ENCODE measurements around the gene TNIK. TPM values are rescaled to one million over a fixed set of nuclear protein-coding genes. Genes with fewer than 3 reads are reported as not detected.

Gene TNIK
- total RNA-seq, 4 donors from 2014 or later, result 32.9 to 52.0 (median 40.2) TPM

GRCh38 chr3:171175741-171176234, 284.4 kb downstream of the TNIK start:
- WGBS, 2 donors (ENCODE audit: low coverage in 1 of 2), result 58 to 68% methylated on average over 7 of the region's 7 CpGs
- H3K9me3 ChIP-seq, result no peaks in the 10 kb centered on the region
- no peaks in the 10 kb centered on the region for H3K27me3 ChIP-seq
- DNase-seq, result no peak
- H3K27ac ChIP-seq, result peak overlapping the region; percentile 37 to 71 (median 43)
- intact Hi-C loops (cut with DNase I; ENCODE audit: low total_unique reads) (no loop called here), in situ Hi-C loops (cut with MboI; ENCODE audit: low pct_ligation_motif_present in 1 of 4, low pct_unique_long_range_greater_than_20kb in 1 of 4, low sequenced_read_pairs in 3 of 4) (no loop called here)
- no peaks in the 10 kb centered on the region for H3K36me3 ChIP-seq
- H3K4me3 ChIP-seq, result no peak overlapping the region
- TF ChIP-seq POLR2AphosphoS5 (IDR thresholded peaks at IDR 0.05), result peak in 2 of 3 donors; percentile 30 to 40
- TF ChIP-seq, protein P1, sequence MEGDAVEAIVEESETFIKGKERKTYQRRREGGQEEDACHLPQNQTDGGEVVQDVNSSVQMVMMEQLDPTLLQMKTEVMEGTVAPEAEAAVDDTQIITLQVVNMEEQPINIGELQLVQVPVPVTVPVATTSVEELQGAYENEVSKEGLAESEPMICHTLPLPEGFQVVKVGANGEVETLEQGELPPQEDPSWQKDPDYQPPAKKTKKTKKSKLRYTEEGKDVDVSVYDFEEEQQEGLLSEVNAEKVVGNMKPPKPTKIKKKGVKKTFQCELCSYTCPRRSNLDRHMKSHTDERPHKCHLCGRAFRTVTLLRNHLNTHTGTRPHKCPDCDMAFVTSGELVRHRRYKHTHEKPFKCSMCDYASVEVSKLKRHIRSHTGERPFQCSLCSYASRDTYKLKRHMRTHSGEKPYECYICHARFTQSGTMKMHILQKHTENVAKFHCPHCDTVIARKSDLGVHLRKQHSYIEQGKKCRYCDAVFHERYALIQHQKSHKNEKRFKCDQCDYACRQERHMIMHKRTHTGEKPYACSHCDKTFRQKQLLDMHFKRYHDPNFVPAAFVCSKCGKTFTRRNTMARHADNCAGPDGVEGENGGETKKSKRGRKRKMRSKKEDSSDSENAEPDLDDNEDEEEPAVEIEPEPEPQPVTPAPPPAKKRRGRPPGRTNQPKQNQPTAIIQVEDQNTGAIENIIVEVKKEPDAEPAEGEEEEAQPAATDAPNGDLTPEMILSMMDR (IDR thresholded peaks at IDR 0.05), result no peak
- H3K4me1 ChIP-seq, result peaks cover 3 to 30% (median 16%) of the 10 kb centered on the region in 4 donors

GRCh38 chr3:171173736-171174135, 286.5 kb downstream of the TNIK start:
- H3K27ac ChIP-seq, result no peak overlapping the region
- no peaks in the 10 kb centered on the region for H3K36me3 ChIP-seq
- WGBS, 2 donors (ENCODE audit: low coverage in 1 of 2), result 91% methylated on average over 6 of the region's 6 CpGs; no CpG with 5 or more reads in 1 of the 2 donors
- H3K27me3 ChIP-seq, result no peaks in the 10 kb centered on the region
- intact Hi-C loops (cut with DNase I; ENCODE audit: low total_unique reads) (no loop called here), in situ Hi-C loops (cut with MboI; ENCODE audit: low pct_ligation_motif_present in 1 of 4, low pct_unique_long_range_greater_than_20kb in 1 of 4, low sequenced_read_pairs in 3 of 4) (loop anchor here in 3 of 4 donors (25.0 kb wide), 1 partner anchor 389 kb away; no protein-coding TSS in a partner anchor)
- DNase-seq, result no peak
- peaks cover 3 to 41% (median 16%) of the 10 kb centered on the region in 4 donors for H3K4me1 ChIP-seq
- H3K9me3 ChIP-seq, result no peaks in the 10 kb centered on the region
- TF ChIP-seq POLR2AphosphoS5 (IDR thresholded peaks at IDR 0.05), result no peak
- TF ChIP-seq POLR2A (IDR thresholded peaks at IDR 0.05), result no peak
- TF ChIP-seq EP300 (IDR thresholded peaks at IDR 0.05; ENCODE audit: low read depth), result no peak
- TF ChIP-seq, protein P1 (IDR thresholded peaks at IDR 0.05), result no peak
- H3K4me3 ChIP-seq, result no peak overlapping the region

DNA sequence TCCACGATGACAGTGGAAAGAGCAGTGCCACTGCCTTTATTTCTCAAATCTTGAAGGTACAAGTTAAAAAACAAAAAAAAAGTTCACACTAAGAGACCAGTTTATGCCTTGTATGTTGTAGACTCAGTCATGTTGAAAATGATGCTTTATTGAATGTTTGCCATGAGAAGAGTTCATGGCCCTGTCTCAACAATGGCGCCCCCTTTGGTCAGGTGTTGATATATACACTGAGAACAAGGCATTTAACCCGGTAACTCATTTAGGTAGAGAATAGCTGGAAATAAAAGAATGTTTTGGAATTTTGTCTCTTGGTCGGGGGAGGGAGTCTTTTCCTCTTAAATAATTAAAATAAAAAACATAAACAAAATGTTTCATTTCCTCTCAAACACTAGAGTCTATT, 288.1 kb downstream of the TNIK start:
- 85 to 95% methylated on average over 4 of the region's 4 CpGs for WGBS, 2 donors (ENCODE audit: low coverage in 1 of 2)
- H3K27ac ChIP-seq, result no peak overlapping the region
- peaks cover 3 to 38% (median 11%) of the 10 kb centered on the region in 4 donors for H3K4me1 ChIP-seq
- in situ Hi-C loops (cut with MboI; ENCODE audit: low pct_ligation_motif_present in 1 of 4, low pct_unique_long_range_greater_than_20kb in 1 of 4, low sequenced_read_pairs in 3 of 4) (loop anchor here in 3 of 4 donors (25.0 kb wide), 1 partner anchor 390 kb away; no protein-coding TSS in a partner anchor), intact Hi-C loops (cut with DNase I; ENCODE audit: low total_unique reads) (no loop called here)
- DNase-seq, result no peak
- no peaks in the 10 kb centered on the region for H3K27me3 ChIP-seq
- H3K9me3 ChIP-seq, result no peaks in the 10 kb centered on the region
- H3K4me3 ChIP-seq, result no peak overlapping the region
- TF ChIP-seq POLR2AphosphoS5 (IDR thresholded peaks at IDR 0.05), result no peak
- TF ChIP-seq EP300 (IDR thresholded peaks at IDR 0.05; ENCODE audit: low read depth), result no peak
- TF ChIP-seq POLR2A (IDR thresholded peaks at IDR 0.05), result no peak
- TF ChIP-seq, protein P1 (IDR thresholded peaks at IDR 0.05), result peak in 1 of 5 experiments; percentile 7
- peaks cover 0 to 4% (median 0%) of the 10 kb centered on the region in 4 donors for H3K36me3 ChIP-seq

DNA sequence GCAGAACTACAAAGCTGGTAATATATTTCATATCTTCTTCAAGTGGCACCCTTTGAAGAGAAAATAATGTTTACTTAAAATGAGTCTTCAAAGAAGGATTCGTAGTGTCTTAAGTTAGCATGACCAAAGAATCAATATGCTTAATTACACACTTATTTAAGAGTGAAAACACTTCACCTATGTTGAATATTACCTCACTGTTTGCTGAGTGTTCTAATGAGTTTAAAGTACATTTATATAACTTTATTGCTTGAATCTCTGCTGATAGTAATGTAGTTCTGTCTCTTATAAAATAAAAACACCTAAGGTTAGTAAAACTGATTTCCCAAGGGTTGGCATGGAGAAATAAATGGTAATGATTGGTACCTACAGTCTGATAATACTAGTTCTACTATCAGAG, 290.3 kb downstream of the TNIK start:
- in situ Hi-C loops (cut with MboI; ENCODE audit: low pct_ligation_motif_present in 1 of 4, low pct_unique_long_range_greater_than_20kb in 1 of 4, low sequenced_read_pairs in 3 of 4), result loop anchor here in 3 of 4 donors (25.0 kb wide), 1 partner anchor 392 kb away; no protein-coding TSS in a partner anchor
- H3K9me3 ChIP-seq, result no peaks in the 10 kb centered on the region
- no peaks in the 10 kb centered on the region for H3K27me3 ChIP-seq
- DNase-seq, result no peak
- intact Hi-C loops (cut with DNase I; ENCODE audit: low total_unique reads), result no loop called here
- H3K4me1 ChIP-seq, result peaks cover 0 to 18% (median 0%) of the 10 kb centered on the region in 4 donors
- 53 to 70% methylated on average over 1 of the region's 1 CpG for WGBS, 2 donors (ENCODE audit: low coverage in 1 of 2)
- no peak for TF ChIP-seq EP300 (IDR thresholded peaks at IDR 0.05; ENCODE audit: low read depth)
- TF ChIP-seq, protein P1 (IDR thresholded peaks at IDR 0.05), result no peak
- no peak for TF ChIP-seq POLR2A (IDR thresholded peaks at IDR 0.05)
- TF ChIP-seq POLR2AphosphoS5 (IDR thresholded peaks at IDR 0.05), result no peak
- H3K27ac ChIP-seq, result no peak overlapping the region
- peaks cover 0 to 13% (median 0%) of the 10 kb centered on the region in 4 donors for H3K36me3 ChIP-seq
- no peak overlapping the region for H3K4me3 ChIP-seq
